Pancreas (tissue), 10 donors: ENCODE results near the gene ZNF142. TPM values are rescaled to one million over a fixed set of nuclear protein-coding genes. Genes with fewer than 3 reads are reported as not detected.

ENCODE experiments used
- ATAC-seq, 4 donors: fragments of 200-7000 bp; cut with Tn5 transposase; one replicate each; pipeline versions ENCODE4 v1.8.0 to v1.9.1; 2020; ENCODE audit warnings: mild to moderate bottlenecking in 4 of 4, moderate library complexity in 4 of 4
- DNase-seq, 6 donors: peaks; one replicate each; pipeline ENCODE4 v3.0.0-alpha.2; 2020
- FAIRE-seq: peaks from 2 replicates; lab custom pipeline; 2012; peaks lifted over from hg19 to GRCh38; lab: Jason Lieb, UNC
- H3K27ac ChIP-seq, 4 donors: fragments of 200-600 bp; sonication (generic); 1 replicate in 3 of 4; 2 replicates in 1 of 4; pipeline versions ENCODE4 v1.5.0 to v1.8.0; 2020
- H3K27me3 ChIP-seq, 4 donors: fragments of 200-600 bp; one replicate each; pipeline ENCODE4 v1.8.0; 2021
- H3K36me3 ChIP-seq, 3 donors: fragments of 200-600 bp; sonication (generic) in 1 of 3; one replicate each; pipeline versions ENCODE4 v1.5.0 to v1.8.0; 2020 to 2021
- H3K4me1 ChIP-seq, 3 donors: fragments of 200-600 bp; one replicate each; pipeline ENCODE4 v1.8.0; 2021
- H3K4me3 ChIP-seq, 4 donors: fragments of 200-600 bp; sonication (generic) in 2 of 4; one replicate each; pipeline versions ENCODE4 v1.5.0 to v1.8.0; 2020 to 2021
- H3K9me3 ChIP-seq, 4 donors: fragments of 200-600 bp; one replicate each; pipeline ENCODE4 v1.8.0; 2021
- WGBS, 2 donors: extraction: QIAGEN DNeasy Blood & Tissue Kit; methylation state at CpG; one replicate each; pipeline ENCODE4 v1.1.7; 2013; 5-methylcytosine and 5-hydroxymethylcytosine counted together
- intact Hi-C, 3 donors: fragments of 100-400 bp; cut with DNase I; formaldehyde crosslinking; loops; one replicate each; pipeline versions ENCODE4 v1.11.1 to v1.14.2; 2022
- polyA plus RNA-seq, 2 donors: library from polyadenylated mRNA; stranded (reverse); fragments of 200-250 nt; gene quantifications; one replicate each; pipeline ENCODE4 v1.2.3, GENCODE V29; 2013
- total RNA-seq, 6 donors: library from RNA; stranded (reverse); fragmentation: NEBNext Ultra II Directional in 4 of 6; extraction: Animal tissue kit (Norgen Biotek cat#: 25700) in 4 of 6; gene quantifications; one replicate each; pipeline versions ENCODE4 v1.2.1 to v1.2.4, GENCODE V29; 2021 to 2023
- TF ChIP-seq, protein P1 (sequence below), 4 donors: fragments of 200-600 bp; sonication (generic) in 3 of 4; IDR thresholded peaks; one replicate each; pipeline versions ENCODE4 v1.5.0 to v1.8.0; 2021; ENCODE audit warnings: antibody characterized with exemption in 4 of 4
- donor health status: healthy with polysubstance abuse.
- donor health status: DM: no; HTN: no; CAD: no; lungs with moderate emphysema.
- donor health status: DM: no; HTN: no; CAD: no.
- donor health status: control.
- donor health status: control.
- donor health status: Bipolar disorder and iron deficiency.
- donor health status: DM: yes; HTN: yes; CAD: no.
- donor health status: DM: no; HTN: no; CAD: no.
- donor health status: DM: no; HTN: no; CAD: no.
- donor health status: DM: yes; HTN: yes; CAD: no.

Gene ZNF142
- total and polyA plus RNA-seq, 8 donors: 7.9 to 16.7 (median 9.9) TPM

- TF ChIP-seq, protein P1, sequence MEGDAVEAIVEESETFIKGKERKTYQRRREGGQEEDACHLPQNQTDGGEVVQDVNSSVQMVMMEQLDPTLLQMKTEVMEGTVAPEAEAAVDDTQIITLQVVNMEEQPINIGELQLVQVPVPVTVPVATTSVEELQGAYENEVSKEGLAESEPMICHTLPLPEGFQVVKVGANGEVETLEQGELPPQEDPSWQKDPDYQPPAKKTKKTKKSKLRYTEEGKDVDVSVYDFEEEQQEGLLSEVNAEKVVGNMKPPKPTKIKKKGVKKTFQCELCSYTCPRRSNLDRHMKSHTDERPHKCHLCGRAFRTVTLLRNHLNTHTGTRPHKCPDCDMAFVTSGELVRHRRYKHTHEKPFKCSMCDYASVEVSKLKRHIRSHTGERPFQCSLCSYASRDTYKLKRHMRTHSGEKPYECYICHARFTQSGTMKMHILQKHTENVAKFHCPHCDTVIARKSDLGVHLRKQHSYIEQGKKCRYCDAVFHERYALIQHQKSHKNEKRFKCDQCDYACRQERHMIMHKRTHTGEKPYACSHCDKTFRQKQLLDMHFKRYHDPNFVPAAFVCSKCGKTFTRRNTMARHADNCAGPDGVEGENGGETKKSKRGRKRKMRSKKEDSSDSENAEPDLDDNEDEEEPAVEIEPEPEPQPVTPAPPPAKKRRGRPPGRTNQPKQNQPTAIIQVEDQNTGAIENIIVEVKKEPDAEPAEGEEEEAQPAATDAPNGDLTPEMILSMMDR (IDR thresholded peaks at IDR 0.05): no peak
- no peaks in the 10 kb centered on the region for H3K27me3 ChIP-seq
- DNase-seq (peak in 1 of 6 donors; percentile 36), ATAC-seq (peak; percentile 29 to 59 (median 52)), FAIRE-seq (no peak)
- peaks cover 0 to 39% (median 10%) of the 10 kb centered on the region in 3 donors for H3K36me3 ChIP-seq
- intact Hi-C loops: loop anchor here in 1 of 3 donors (10.0 kb wide), 1 partner anchor 254 kb away; no protein-coding TSS in a partner anchor
- H3K4me3 ChIP-seq: peak overlapping the region; percentile 75 to 95 (median 82)
- no peaks in the 10 kb centered on the region for H3K9me3 ChIP-seq
- WGBS, 2 donors: 1 to 3% methylated on average over 26 to 27 of the region's 27 CpGs
- H3K27ac ChIP-seq: peak overlapping the region in 3 of 4 donors; percentile 18 to 53 (median 48)
- H3K4me1 ChIP-seq: peaks cover 0 to 15% (median 11%) of the 10 kb centered on the region in 3 donors
Measured at GRCh38 chr2:218658671-218659257, 659 bp downstream of the ZNF142 start.

- peaks cover 0 to 15% (median 11%) of the 10 kb centered on the region in 3 donors for H3K4me1 ChIP-seq
- ATAC-seq (no peak), FAIRE-seq (no peak), DNase-seq (no peak)
- TF ChIP-seq, protein P1 (IDR thresholded peaks at IDR 0.05): no peak
- H3K4me3 ChIP-seq: no peak overlapping the region
- peaks cover 0 to 41% (median 0%) of the 10 kb centered on the region in 3 donors for H3K36me3 ChIP-seq
- H3K27ac ChIP-seq: no peak overlapping the region
- no peaks in the 10 kb centered on the region for H3K27me3 ChIP-seq
- intact Hi-C loops: loop anchor here in 1 of 3 donors (10.0 kb wide), 1 partner anchor 251 kb away; no protein-coding TSS in a partner anchor
- no peaks in the 10 kb centered on the region for H3K9me3 ChIP-seq
- 94 to 98% methylated on average over 2 of the region's 2 CpGs for WGBS, 2 donors
Measured at GRCh38 chr2:218655751-218656150, 3.7 kb downstream of the ZNF142 start.

- no peaks in the 10 kb centered on the region for H3K9me3 ChIP-seq
- no peak overlapping the region for H3K4me3 ChIP-seq
- DNase-seq (no peak), FAIRE-seq (no peak), ATAC-seq (no peak)
- WGBS, 2 donors: 85 to 91% methylated on average over 11 of the region's 11 CpGs
- no peaks in the 10 kb centered on the region for H3K4me1 ChIP-seq
- intact Hi-C loops: no loop called here
- H3K27ac ChIP-seq: no peak overlapping the region
- H3K27me3 ChIP-seq: no peaks in the 10 kb centered on the region
- TF ChIP-seq, protein P1 (IDR thresholded peaks at IDR 0.05): peak in 1 of 4 donors; percentile 0
- peaks cover 8 to 77% (median 20%) of the 10 kb centered on the region in 3 donors for H3K36me3 ChIP-seq
Measured at GRCh38 chr2:218648787-218649100, 10.7 kb downstream of the ZNF142 start.

- Histone ChIP-seq H3K27me3 (no peaks in the 10 kb centered on the region), H3K4me3 (no peak overlapping the region), H3K9me3 (no peaks in the 10 kb centered on the region), H3K4me1 (no peaks in the 10 kb centered on the region), H3K36me3 (peaks cover 9 to 78% (median 20%) of the 10 kb centered on the region in 3 donors), H3K27ac (no peak overlapping the region)
- intact Hi-C loops: no loop called here
- peak in 3 of 4 donors; percentile 77 to 86 (median 79) for ATAC-seq
- TF ChIP-seq, protein P1 (IDR thresholded peaks at IDR 0.05): peak; percentile 46 to 77 (median 66)
- DNase-seq: peak in 2 of 6 donors; percentile 18 to 43
- WGBS, 2 donors: 71 to 74% methylated on average over 9 of the region's 9 CpGs
- no peak for FAIRE-seq
Measured at GRCh38 chr2:218648088-218648786, 11.2 kb downstream of the ZNF142 start.
